ENCODE data around the gene OR6B1.
"Not testable (repeated sequence)": the region's sequence is repeated elsewhere in the genome, so short reads cannot be mapped to it uniquely, and the experiment has no call there.

OR6B1 gene

GRCh38 chr7:144006029-144006691, 6.0 kb downstream of the OR6B1 start:
- DNase-seq (ENCODE audit: low read depth in 2 of 2) = no peak

- no peak for DNase-seq (ENCODE audit: low read depth in 2 of 2)
Observed at GRCh38 chr7:144006692-144007042, 6.5 kb downstream of the OR6B1 start.

- no peak for DNase-seq (ENCODE audit: low read depth in 2 of 2)
Observed at GRCh38 chr7:144009361-144009760, 9.2 kb downstream of the OR6B1 start.

GRCh38 chr7:144010061-144010460, 9.9 kb downstream of the OR6B1 start:
- not testable (repeated sequence) for DNase-seq (ENCODE audit: low read depth in 2 of 2)

GRCh38 chr7:144010821-144011220, 10.7 kb downstream of the OR6B1 start:
- not testable (repeated sequence) for DNase-seq (ENCODE audit: low read depth in 2 of 2)

GRCh38 chr7:144011458-144012230, 11.5 kb downstream of the OR6B1 start:
- DNase-seq (ENCODE audit: low read depth in 2 of 2) = no peak

- no peak for DNase-seq (ENCODE audit: low read depth in 2 of 2)
Observed at GRCh38 chr7:144018065-144018464, 17.9 kb downstream of the OR6B1 start.

- peak; percentile 4 to 10 for DNase-seq (ENCODE audit: low read depth in 2 of 2)
Observed at GRCh38 chr7:144019457-144019856, 19.3 kb downstream of the OR6B1 start.

- no peak for DNase-seq (ENCODE audit: low read depth in 2 of 2)
Observed at GRCh38 chr7:144020340-144020739, 20.2 kb downstream of the OR6B1 start.

GRCh38 chr7:144022169-144022568, 22.0 kb downstream of the OR6B1 start:
- DNase-seq (ENCODE audit: low read depth in 2 of 2) = no peak

GRCh38 chr7:144023171-144023827, 23.2 kb downstream of the OR6B1 start:
- no peak for DNase-seq (ENCODE audit: low read depth in 2 of 2)

- DNase-seq (ENCODE audit: low read depth in 2 of 2) = no peak
Observed at GRCh38 chr7:144024213-144024612, 24.1 kb downstream of the OR6B1 start.

GRCh38 chr7:144026203-144026883, 26.2 kb downstream of the OR6B1 start:
- DNase-seq (ENCODE audit: low read depth in 2 of 2) = no peak

GRCh38 chr7:144027070-144027469, 26.9 kb downstream of the OR6B1 start:
- DNase-seq (ENCODE audit: low read depth in 2 of 2) = no peak

GRCh38 chr7:144027974-144028373, 27.9 kb downstream of the OR6B1 start:
- DNase-seq (ENCODE audit: low read depth in 2 of 2) = no peak

GRCh38 chr7:144028547-144028946, 28.4 kb downstream of the OR6B1 start:
- DNase-seq (ENCODE audit: low read depth in 2 of 2) = no peak

GRCh38 chr7:144032516-144032915, 32.4 kb downstream of the OR6B1 start:
- DNase-seq (ENCODE audit: low read depth in 2 of 2) = no peak

GRCh38 chr7:144032985-144033709, 33.0 kb downstream of the OR6B1 start:
- DNase-seq (ENCODE audit: low read depth in 2 of 2) = no peak

GRCh38 chr7:144035385-144035784, 35.3 kb downstream of the OR6B1 start:
- no peak for DNase-seq (ENCODE audit: low read depth in 2 of 2)

- DNase-seq (ENCODE audit: low read depth in 2 of 2) = no peak
Observed at GRCh38 chr7:144036302-144036885, 36.3 kb downstream of the OR6B1 start.

- no peak for DNase-seq (ENCODE audit: low read depth in 2 of 2)
Observed at GRCh38 chr7:144037414-144038035, 37.4 kb downstream of the OR6B1 start.

All from fibroblast of skin of left biceps (primary cell).